ENCODE measurements around the gene ST3GAL6.

Gene ST3GAL6

GRCh38 chr3:98750276-98750919 is 12.7 kb upstream of the ST3GAL6 start:
- DNase-seq (ENCODE audit: low read depth), result no peak
- TF ChIP-seq CTCF (IDR thresholded peaks at IDR 0.05; ENCODE audit: low read depth, low read length) (no peak), POLR2A (IDR thresholded peaks at IDR 0.05; ENCODE audit: extremely low read depth, insufficient read length) (no peak), MAX (IDR thresholded peaks at IDR 0.05; ENCODE audit: low read depth, low read length) (no peak), MYC (IDR thresholded peaks at IDR 0.05; ENCODE audit: low read depth, low read length) (no peak)
- H3K4me3 ChIP-seq (ENCODE audit: low read depth, low read length), result no peak overlapping the region

- no peak overlapping the region for H3K4me3 ChIP-seq (ENCODE audit: low read depth, low read length)
- TF ChIP-seq MAX (IDR thresholded peaks at IDR 0.05; ENCODE audit: low read depth, low read length), result no peak
- no peak for TF ChIP-seq CTCF (IDR thresholded peaks at IDR 0.05; ENCODE audit: low read depth, low read length)
- TF ChIP-seq POLR2A (IDR thresholded peaks at IDR 0.05; ENCODE audit: extremely low read depth, insufficient read length), result no peak
- TF ChIP-seq MYC (IDR thresholded peaks at IDR 0.05; ENCODE audit: low read depth, low read length), result no peak
- no peak for DNase-seq (ENCODE audit: low read depth)
Observed at GRCh38 chr3:98754483-98754882, 8.7 kb upstream of the ST3GAL6 start.

GRCh38 chr3:98755601-98756000 is 7.5 kb upstream of the ST3GAL6 start:
- no peak overlapping the region for H3K4me3 ChIP-seq (ENCODE audit: low read depth, low read length)
- DNase-seq (ENCODE audit: low read depth), result no peak
- TF ChIP-seq POLR2A (IDR thresholded peaks at IDR 0.05; ENCODE audit: extremely low read depth, insufficient read length), result no peak
- TF ChIP-seq MAX (IDR thresholded peaks at IDR 0.05; ENCODE audit: low read depth, low read length), result no peak
- no peak for TF ChIP-seq CTCF (IDR thresholded peaks at IDR 0.05; ENCODE audit: low read depth, low read length)
- no peak for TF ChIP-seq MYC (IDR thresholded peaks at IDR 0.05; ENCODE audit: low read depth, low read length)

GRCh38 chr3:98759629-98760028 is 3.5 kb upstream of the ST3GAL6 start:
- no peak for DNase-seq (ENCODE audit: low read depth)
- no peak overlapping the region for H3K4me3 ChIP-seq (ENCODE audit: low read depth, low read length)
- TF ChIP-seq MYC (IDR thresholded peaks at IDR 0.05; ENCODE audit: low read depth, low read length) (no peak), MAX (IDR thresholded peaks at IDR 0.05; ENCODE audit: low read depth, low read length) (no peak), POLR2A (IDR thresholded peaks at IDR 0.05; ENCODE audit: extremely low read depth, insufficient read length) (no peak), CTCF (IDR thresholded peaks at IDR 0.05; ENCODE audit: low read depth, low read length) (no peak)

GRCh38 chr3:98761643-98762229 is 1.4 kb upstream of the ST3GAL6 start:
- H3K4me3 ChIP-seq (ENCODE audit: low read depth, low read length), result peak overlapping the region; percentile 9
- TF ChIP-seq MYC (IDR thresholded peaks at IDR 0.05; ENCODE audit: low read depth, low read length) (no peak), MAX (IDR thresholded peaks at IDR 0.05; ENCODE audit: low read depth, low read length) (peak; percentile 3; the same call in 1 of the 2 replicates)
- peak; percentile 71 for DNase-seq (ENCODE audit: low read depth)

- TF ChIP-seq CTCF (IDR thresholded peaks at IDR 0.05; ENCODE audit: low read depth, low read length), result no peak
- no peak for TF ChIP-seq MAX (IDR thresholded peaks at IDR 0.05; ENCODE audit: low read depth, low read length)
- no peak for TF ChIP-seq POLR2A (IDR thresholded peaks at IDR 0.05; ENCODE audit: extremely low read depth, insufficient read length)
- no peak for TF ChIP-seq MYC (IDR thresholded peaks at IDR 0.05; ENCODE audit: low read depth, low read length)
- peak overlapping the region; percentile 82 for H3K4me3 ChIP-seq (ENCODE audit: low read depth, low read length)
- peak; percentile 25 for DNase-seq (ENCODE audit: low read depth)
Observed at GRCh38 chr3:98763819-98764418, 779 bp downstream of the ST3GAL6 start.

Data from NB4 (cell line).